Measurements from ENCODE around the gene KRT3.

Gene KRT3

GRCh38 chr12:52748578-52748977 lies 47.3 kb downstream of the KRT3 start:
- Histone ChIP-seq H3K79me2 (ENCODE audit: insufficient read depth, low read length) (no peaks in the 10 kb centered on the region), H3K27ac (ENCODE audit: low read depth, low read length) (no peak overlapping the region), H3K9me3 (ENCODE audit: insufficient read depth, low read length) (no peaks in the 10 kb centered on the region), H3K9ac (ENCODE audit: low read length) (no peak overlapping the region), H3K36me3 (ENCODE audit: low read length) (no peaks in the 10 kb centered on the region), H3K4me2 (ENCODE audit: low read depth, low read length, poor library complexity, severe bottlenecking) (no peak overlapping the region), H3K4me3 (ENCODE audit: insufficient read depth, low read length, poor library complexity, severe bottlenecking) (no peak overlapping the region), H4K20me1 (ENCODE audit: low read depth, low read length) (no peaks in the 10 kb centered on the region), H2AFZ (ENCODE audit: low read depth, low read length, severe bottlenecking) (no peak overlapping the region), H3K9me2 (replicated peaks; ENCODE audit: insufficient read depth, low read length) (no peaks in the 10 kb centered on the region), H3F3A (ENCODE audit: insufficient read depth) (no peaks in the 10 kb centered on the region), H3K27me3 (ENCODE audit: low read length) (no peaks in the 10 kb centered on the region)
- TF ChIP-seq EZH2phosphoT487 (conservative IDR thresholded peaks at IDR 0.05; ENCODE audit: low read length), result no peak
- TF ChIP-seq CTCF (IDR thresholded peaks at IDR 0.05; ENCODE audit: insufficient read depth, low read length, poor library complexity, severe bottlenecking), result no peak

GRCh38 chr12:52745554-52745953 lies 50.4 kb downstream of the KRT3 start:
- Histone ChIP-seq H4K20me1 (ENCODE audit: low read depth, low read length) (no peaks in the 10 kb centered on the region), H3F3A (ENCODE audit: insufficient read depth) (no peaks in the 10 kb centered on the region), H2AFZ (ENCODE audit: low read depth, low read length, severe bottlenecking) (no peak overlapping the region), H3K79me2 (ENCODE audit: insufficient read depth, low read length) (no peaks in the 10 kb centered on the region), H3K27me3 (ENCODE audit: low read length) (no peaks in the 10 kb centered on the region), H3K9me2 (replicated peaks; ENCODE audit: insufficient read depth, low read length) (no peaks in the 10 kb centered on the region), H3K27ac (ENCODE audit: low read depth, low read length) (no peak overlapping the region), H3K4me3 (ENCODE audit: insufficient read depth, low read length, poor library complexity, severe bottlenecking) (no peak overlapping the region), H3K9me3 (ENCODE audit: insufficient read depth, low read length) (no peaks in the 10 kb centered on the region), H3K9ac (ENCODE audit: low read length) (no peak overlapping the region), H3K36me3 (ENCODE audit: low read length) (no peaks in the 10 kb centered on the region), H3K4me2 (ENCODE audit: low read depth, low read length, poor library complexity, severe bottlenecking) (no peak overlapping the region)
- TF ChIP-seq CTCF (IDR thresholded peaks at IDR 0.05; ENCODE audit: insufficient read depth, low read length, poor library complexity, severe bottlenecking) (no peak), EZH2phosphoT487 (conservative IDR thresholded peaks at IDR 0.05; ENCODE audit: low read length) (no peak)

GRCh38 chr12:52744493-52745156 lies 51.3 kb downstream of the KRT3 start:
- TF ChIP-seq EZH2phosphoT487 (conservative IDR thresholded peaks at IDR 0.05; ENCODE audit: low read length), result no peak
- TF ChIP-seq CTCF (IDR thresholded peaks at IDR 0.05; ENCODE audit: insufficient read depth, low read length, poor library complexity, severe bottlenecking), result no peak
- no peaks in the 10 kb centered on the region for H3K36me3 ChIP-seq (ENCODE audit: low read length)
- no peaks in the 10 kb centered on the region for H4K20me1 ChIP-seq (ENCODE audit: low read depth, low read length)
- no peaks in the 10 kb centered on the region for H3K9me3 ChIP-seq (ENCODE audit: insufficient read depth, low read length)
- H2AFZ ChIP-seq (ENCODE audit: low read depth, low read length, severe bottlenecking), result no peak overlapping the region
- H3K9ac ChIP-seq (ENCODE audit: low read length), result no peak overlapping the region
- no peaks in the 10 kb centered on the region for H3K9me2 ChIP-seq (replicated peaks; ENCODE audit: insufficient read depth, low read length)
- H3K79me2 ChIP-seq (ENCODE audit: insufficient read depth, low read length), result no peaks in the 10 kb centered on the region
- H3F3A ChIP-seq (ENCODE audit: insufficient read depth), result no peaks in the 10 kb centered on the region
- H3K4me2 ChIP-seq (ENCODE audit: low read depth, low read length, poor library complexity, severe bottlenecking), result no peak overlapping the region
- H3K27ac ChIP-seq (ENCODE audit: low read depth, low read length), result no peak overlapping the region
- no peak overlapping the region for H3K4me3 ChIP-seq (ENCODE audit: insufficient read depth, low read length, poor library complexity, severe bottlenecking)
- H3K27me3 ChIP-seq (ENCODE audit: low read length), result no peaks in the 10 kb centered on the region

Data from SU-DHL-6 (cell line).